ENCODE data around the gene WDR43. TPM values are rescaled to one million over a fixed set of nuclear protein-coding genes. Genes with fewer than 3 reads are reported as not detected.

The WDR43 gene
- total RNA-seq, 4 donors from 2014 or later = 21.5 to 53.0 (median 31.0) TPM

DNA sequence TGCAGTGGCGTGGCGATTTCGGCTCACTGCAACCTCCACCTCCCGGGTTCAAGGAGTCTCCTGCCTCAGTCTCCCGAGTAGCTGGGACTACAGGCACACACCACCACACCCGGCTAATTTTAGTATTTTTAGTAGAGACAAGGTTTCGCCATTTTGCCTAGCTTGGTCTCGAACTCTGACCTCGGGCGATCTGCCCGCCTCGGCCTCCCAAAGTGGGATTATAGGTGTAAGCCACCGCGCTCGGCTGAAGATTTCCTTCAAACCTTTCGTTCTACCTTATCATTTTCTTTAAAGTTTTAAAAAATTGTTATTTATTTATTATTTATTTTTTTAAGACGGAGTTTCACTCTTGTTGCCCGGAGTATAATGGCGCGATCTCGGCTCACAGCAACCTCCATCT, 979 bp upstream of the WDR43 start:
- Histone ChIP-seq H3K36me3 (no peaks in the 10 kb centered on the region), H3K27me3 (no peaks in the 10 kb centered on the region), H3K4me1 (peaks cover 19 to 35% (median 33%) of the 10 kb centered on the region in 4 donors), H3K4me3 (peak overlapping the region in 1 of 4 donors; percentile 96), H3K27ac (replicated peaks in 1 of 4) (no peak overlapping the region), H3K9me3 (no peaks in the 10 kb centered on the region)
- TF ChIP-seq EP300 (IDR thresholded peaks at IDR 0.05) = no peak
- TF ChIP-seq, protein P1, sequence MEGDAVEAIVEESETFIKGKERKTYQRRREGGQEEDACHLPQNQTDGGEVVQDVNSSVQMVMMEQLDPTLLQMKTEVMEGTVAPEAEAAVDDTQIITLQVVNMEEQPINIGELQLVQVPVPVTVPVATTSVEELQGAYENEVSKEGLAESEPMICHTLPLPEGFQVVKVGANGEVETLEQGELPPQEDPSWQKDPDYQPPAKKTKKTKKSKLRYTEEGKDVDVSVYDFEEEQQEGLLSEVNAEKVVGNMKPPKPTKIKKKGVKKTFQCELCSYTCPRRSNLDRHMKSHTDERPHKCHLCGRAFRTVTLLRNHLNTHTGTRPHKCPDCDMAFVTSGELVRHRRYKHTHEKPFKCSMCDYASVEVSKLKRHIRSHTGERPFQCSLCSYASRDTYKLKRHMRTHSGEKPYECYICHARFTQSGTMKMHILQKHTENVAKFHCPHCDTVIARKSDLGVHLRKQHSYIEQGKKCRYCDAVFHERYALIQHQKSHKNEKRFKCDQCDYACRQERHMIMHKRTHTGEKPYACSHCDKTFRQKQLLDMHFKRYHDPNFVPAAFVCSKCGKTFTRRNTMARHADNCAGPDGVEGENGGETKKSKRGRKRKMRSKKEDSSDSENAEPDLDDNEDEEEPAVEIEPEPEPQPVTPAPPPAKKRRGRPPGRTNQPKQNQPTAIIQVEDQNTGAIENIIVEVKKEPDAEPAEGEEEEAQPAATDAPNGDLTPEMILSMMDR (IDR thresholded peaks at IDR 0.05) = no peak
- no peak for TF ChIP-seq POLR2A (IDR thresholded peaks at IDR 0.05; ENCODE audit: low read depth)
- no peak for TF ChIP-seq POLR2AphosphoS5 (IDR thresholded peaks at IDR 0.05)
- 86% methylated on average over 21 of the region's 21 CpGs for WGBS
- no peak for DNase-seq (ENCODE audit: extremely low spot score)
- intact Hi-C loops (cut with DNase I) = loop anchor here (10.0 kb wide), 1 partner anchor 329 kb away; no protein-coding TSS in a partner anchor

DNA sequence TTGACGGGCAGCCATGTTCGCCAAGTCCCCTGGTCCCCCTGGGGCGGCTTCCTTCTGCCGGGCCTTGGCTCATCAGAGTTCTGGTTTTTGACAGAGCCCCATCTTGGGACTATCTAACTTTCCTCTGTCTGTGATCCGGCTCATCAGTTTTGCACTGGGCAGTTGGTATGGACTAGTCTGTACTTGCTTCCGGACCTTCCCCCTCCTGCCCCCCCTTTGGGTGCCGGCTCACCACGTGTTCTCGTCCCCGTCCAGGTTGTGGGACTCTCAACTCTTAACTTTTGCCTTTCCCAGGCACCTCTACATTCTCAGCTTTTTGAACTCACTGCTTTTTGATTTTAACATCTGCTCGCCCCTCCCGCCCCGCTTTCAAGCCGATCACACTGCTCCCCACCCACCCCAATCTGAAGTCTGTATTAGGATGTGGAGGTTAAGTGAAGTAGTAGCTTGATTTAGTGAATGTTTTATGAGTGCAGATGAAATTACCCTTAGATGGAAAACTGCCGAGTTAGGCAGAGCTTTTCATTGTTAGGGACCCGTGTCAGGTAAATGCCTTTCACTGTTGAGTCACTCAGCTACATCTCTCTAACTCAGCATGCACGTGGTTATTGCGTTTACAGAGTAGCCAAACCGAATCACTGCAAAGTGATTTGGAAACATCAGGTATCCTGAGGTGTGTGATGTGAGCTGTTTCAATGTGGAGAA, 874 bp downstream of the WDR43 start:
- no peaks in the 10 kb centered on the region for H3K27me3 ChIP-seq
- H3K27ac ChIP-seq (replicated peaks in 1 of 4) = peak overlapping the region; percentile 75 to 89 (median 82)
- no peaks in the 10 kb centered on the region for H3K9me3 ChIP-seq
- intact Hi-C loops (cut with DNase I) = loop anchor here (2.0 to 10.0 kb wide), 2 partner anchors 75 to 331 kb away; no protein-coding TSS in a partner anchor
- H3K4me1 ChIP-seq = peaks cover 19 to 39% (median 38%) of the 10 kb centered on the region in 4 donors
- H3K4me3 ChIP-seq = peak overlapping the region; percentile 91 to 98 (median 96)
- H3K36me3 ChIP-seq = no peaks in the 10 kb centered on the region
- no peak for TF ChIP-seq POLR2A (IDR thresholded peaks at IDR 0.05; ENCODE audit: low read depth)
- TF ChIP-seq, protein P1 (IDR thresholded peaks at IDR 0.05) = no peak
- no peak for TF ChIP-seq POLR2AphosphoS5 (IDR thresholded peaks at IDR 0.05)
- WGBS = under 1% methylated on average over 19 of the region's 19 CpGs
- DNase-seq (ENCODE audit: extremely low spot score) = no peak

DNA sequence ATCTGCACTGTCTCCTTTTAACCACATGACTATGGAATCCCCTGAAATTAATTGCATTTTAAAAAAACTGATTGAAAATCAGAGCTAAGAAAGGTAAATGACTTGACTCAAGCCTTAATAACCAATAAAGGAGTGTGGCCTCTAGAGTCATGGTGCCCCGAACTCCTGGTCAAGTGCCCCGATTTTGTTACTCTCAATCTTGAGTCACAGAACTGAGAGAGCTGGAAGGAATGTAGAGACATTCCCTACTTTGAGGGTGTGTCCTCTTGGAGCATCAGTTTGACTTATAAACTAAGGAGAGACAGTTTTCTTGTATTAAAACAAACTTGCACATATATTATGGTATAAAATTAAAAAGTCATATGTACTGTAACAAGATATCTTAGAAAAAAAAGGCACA, 2.4 kb downstream of the WDR43 start:
- WGBS = 32% methylated on average over 2 of the region's 2 CpGs
- DNase-seq (ENCODE audit: extremely low spot score) = no peak

DNA sequence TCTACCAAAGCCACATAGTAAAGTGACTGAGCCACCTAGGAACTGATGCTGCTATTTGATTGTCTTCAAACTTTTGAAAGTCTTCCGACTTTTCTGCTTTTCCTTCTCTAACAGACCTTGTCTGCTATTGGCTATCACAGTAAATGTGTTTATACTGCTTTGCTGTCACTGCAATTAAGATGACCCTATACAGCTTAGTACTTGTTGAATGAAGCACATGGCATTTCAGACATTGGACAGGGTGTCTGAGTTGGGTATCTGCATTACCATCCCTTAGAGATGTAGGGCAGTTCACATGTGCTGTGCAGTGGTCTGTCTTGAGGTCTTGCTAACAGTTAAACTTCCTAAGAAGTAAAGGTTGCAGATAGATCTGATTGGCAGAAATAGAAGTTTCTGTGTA, 3.6 kb downstream of the WDR43 start:
- Histone ChIP-seq H3K9me3 (no peaks in the 10 kb centered on the region), H3K4me1 (peaks cover 19 to 44% (median 38%) of the 10 kb centered on the region in 4 donors), H3K36me3 (peaks cover 0 to 12% (median 10%) of the 10 kb centered on the region in 4 donors), H3K27me3 (no peaks in the 10 kb centered on the region), H3K27ac (replicated peaks in 1 of 4) (no peak overlapping the region), H3K4me3 (no peak overlapping the region)
- TF ChIP-seq POLR2A (IDR thresholded peaks at IDR 0.05; ENCODE audit: low read depth) (no peak), POLR2AphosphoS5 (IDR thresholded peaks at IDR 0.05) (no peak), EP300 (IDR thresholded peaks at IDR 0.05) (no peak)
- TF ChIP-seq, protein P1 (IDR thresholded peaks at IDR 0.05) = no peak
- intact Hi-C loops (cut with DNase I) = loop anchor here (10.0 kb wide), 1 partner anchor 333 kb away; no protein-coding TSS in a partner anchor
- WGBS = 68% methylated on average over 1 of the region's 1 CpG
- no peak for DNase-seq (ENCODE audit: extremely low spot score)

More for the DNA sequence above, 2.4 kb downstream of the WDR43 start:
- Histone ChIP-seq H3K4me1 (peaks cover 19 to 44% (median 38%) of the 10 kb centered on the region in 4 donors), H3K36me3 (peaks cover 0 to 1% (median under 1%) of the 10 kb centered on the region in 4 donors), H3K4me3 (no peak overlapping the region), H3K27me3 (no peaks in the 10 kb centered on the region), H3K9me3 (no peaks in the 10 kb centered on the region), H3K27ac (replicated peaks in 1 of 4) (no peak overlapping the region)
- no peak for TF ChIP-seq POLR2AphosphoS5 (IDR thresholded peaks at IDR 0.05)
- TF ChIP-seq POLR2A (IDR thresholded peaks at IDR 0.05; ENCODE audit: low read depth) = no peak
- TF ChIP-seq, protein P1 (IDR thresholded peaks at IDR 0.05) = no peak
- TF ChIP-seq EP300 (IDR thresholded peaks at IDR 0.05) = no peak
- intact Hi-C loops (cut with DNase I) = loop anchor here (10.0 kb wide), 1 partner anchor 332 kb away; no protein-coding TSS in a partner anchor
